Measurements from ENCODE around the gene CST8. TPM values are rescaled to one million over a fixed set of nuclear protein-coding genes. Genes with fewer than 3 reads are reported as not detected.

The CST8 gene
- total RNA-seq, 2 experiments from 2014 or later = not detected

DNA sequence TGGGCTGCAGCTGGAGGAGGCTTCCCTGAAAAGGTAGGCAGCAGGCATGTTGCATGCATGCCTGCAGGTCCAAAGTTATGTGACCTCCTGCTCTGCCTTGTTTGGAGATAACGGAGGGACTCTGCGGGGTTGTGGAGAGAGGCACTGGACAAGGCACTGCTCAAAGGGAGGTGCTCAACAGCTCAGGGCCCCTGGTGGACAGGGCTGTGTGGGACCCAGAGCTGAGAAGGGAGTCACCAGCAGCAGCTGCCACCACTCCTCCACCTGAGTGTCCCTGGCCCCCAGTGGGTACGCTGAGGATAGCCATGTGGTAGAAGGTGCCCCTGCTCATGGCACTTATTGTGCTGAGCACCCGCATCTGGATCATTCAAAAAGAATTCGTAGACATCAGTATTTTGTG, 15.5 kb upstream of the CST8 start:
- no peaks in the 10 kb centered on the region for H3K4me1 ChIP-seq (ENCODE audit: insufficient read depth, low read length, poor library complexity, severe bottlenecking)
- CTCF ChIA-PET (ENCODE audit: unreplicated experiment) = no interaction called here
- H3K9me2 ChIP-seq (ENCODE audit: insufficient read depth, low read length) = no peaks in the 10 kb centered on the region
- H3K9me3 ChIP-seq (ENCODE audit: low read length) = no peaks in the 10 kb centered on the region
- no peaks in the 10 kb centered on the region for H4K20me1 ChIP-seq (ENCODE audit: insufficient read depth, low read length)
- H3K4me2 ChIP-seq (ENCODE audit: low read length) = no peak overlapping the region
- no peak for DNase-seq (ENCODE audit: low spot score)
- H3K4me3 ChIP-seq (ENCODE audit: low read depth, low read length, poor library complexity, severe bottlenecking) = no peak overlapping the region
- no peak overlapping the region for H3K27ac ChIP-seq (ENCODE audit: low read depth, low read length, poor library complexity, severe bottlenecking)
- POLR2A ChIA-PET = no interaction called here
- H3K36me3 ChIP-seq (ENCODE audit: insufficient read depth, low read length) = no peaks in the 10 kb centered on the region
- no TSS peak for BruUV-seq (replicated peaks)
- H2AFZ ChIP-seq (ENCODE audit: low read length) = no peak overlapping the region
- intact Hi-C loops (cut with micrococcal nuclease; ENCODE audit: unreplicated experiment) = no loop called here
- no peaks in the 10 kb centered on the region for H3K79me2 ChIP-seq (ENCODE audit: insufficient read depth, low read depth, low read length)
- TF ChIP-seq, protein P1, sequence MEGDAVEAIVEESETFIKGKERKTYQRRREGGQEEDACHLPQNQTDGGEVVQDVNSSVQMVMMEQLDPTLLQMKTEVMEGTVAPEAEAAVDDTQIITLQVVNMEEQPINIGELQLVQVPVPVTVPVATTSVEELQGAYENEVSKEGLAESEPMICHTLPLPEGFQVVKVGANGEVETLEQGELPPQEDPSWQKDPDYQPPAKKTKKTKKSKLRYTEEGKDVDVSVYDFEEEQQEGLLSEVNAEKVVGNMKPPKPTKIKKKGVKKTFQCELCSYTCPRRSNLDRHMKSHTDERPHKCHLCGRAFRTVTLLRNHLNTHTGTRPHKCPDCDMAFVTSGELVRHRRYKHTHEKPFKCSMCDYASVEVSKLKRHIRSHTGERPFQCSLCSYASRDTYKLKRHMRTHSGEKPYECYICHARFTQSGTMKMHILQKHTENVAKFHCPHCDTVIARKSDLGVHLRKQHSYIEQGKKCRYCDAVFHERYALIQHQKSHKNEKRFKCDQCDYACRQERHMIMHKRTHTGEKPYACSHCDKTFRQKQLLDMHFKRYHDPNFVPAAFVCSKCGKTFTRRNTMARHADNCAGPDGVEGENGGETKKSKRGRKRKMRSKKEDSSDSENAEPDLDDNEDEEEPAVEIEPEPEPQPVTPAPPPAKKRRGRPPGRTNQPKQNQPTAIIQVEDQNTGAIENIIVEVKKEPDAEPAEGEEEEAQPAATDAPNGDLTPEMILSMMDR (conservative IDR thresholded peaks at IDR 0.05; ENCODE audit: low read length) = no peak
- TF ChIP-seq EZH2phosphoT487 (IDR thresholded peaks at IDR 0.05; ENCODE audit: borderline replicate concordance, low read depth, low read length) = no peak

DNA sequence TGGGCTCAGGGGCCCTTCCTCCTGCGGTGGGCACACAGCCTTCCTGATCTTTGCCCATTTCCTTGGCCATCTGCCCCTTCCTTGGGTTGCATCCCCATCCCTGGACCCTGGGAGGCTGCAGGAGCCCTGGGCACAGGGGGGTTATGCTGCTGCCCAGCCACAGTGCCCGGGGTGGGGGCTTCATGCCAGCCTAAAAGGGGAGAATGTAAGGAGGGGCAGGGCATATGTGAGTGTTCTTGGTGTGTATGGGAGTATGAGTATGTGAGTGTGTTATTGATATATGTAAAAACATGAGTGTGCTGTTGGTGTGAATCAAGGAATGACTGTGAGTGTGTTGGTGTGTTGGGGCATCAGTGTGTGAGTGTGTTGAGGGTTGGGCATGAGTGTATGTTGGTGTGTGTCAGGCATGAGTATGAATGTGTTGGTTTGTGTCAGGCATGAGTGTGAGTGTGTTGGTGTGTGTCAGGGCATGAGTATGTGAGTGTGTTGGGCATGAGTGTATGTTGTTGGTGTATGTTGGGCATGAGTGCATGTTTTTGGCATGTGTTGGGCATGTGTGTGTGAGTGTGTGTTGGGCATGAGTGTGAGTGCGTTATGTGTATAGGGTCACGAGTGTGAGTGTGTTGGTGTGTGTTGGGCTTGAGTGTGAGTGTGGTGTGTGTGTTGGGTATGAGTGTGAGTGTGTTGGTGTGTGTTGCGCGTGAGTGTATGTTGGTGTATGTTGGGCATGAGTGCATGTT, 14.7 kb upstream of the CST8 start:
- Histone ChIP-seq H2AFZ (ENCODE audit: low read length) (no peak overlapping the region), H3K4me2 (ENCODE audit: low read length) (no peak overlapping the region), H3K9me3 (ENCODE audit: low read length) (no peaks in the 10 kb centered on the region), H3K9me2 (ENCODE audit: insufficient read depth, low read length) (no peaks in the 10 kb centered on the region), H3K79me2 (ENCODE audit: insufficient read depth, low read depth, low read length) (no peaks in the 10 kb centered on the region), H3K36me3 (ENCODE audit: insufficient read depth, low read length) (no peaks in the 10 kb centered on the region), H3K4me3 (ENCODE audit: low read depth, low read length, poor library complexity, severe bottlenecking) (no peak overlapping the region), H3K27ac (ENCODE audit: low read depth, low read length, poor library complexity, severe bottlenecking) (no peak overlapping the region), H4K20me1 (ENCODE audit: insufficient read depth, low read length) (no peaks in the 10 kb centered on the region), H3K4me1 (ENCODE audit: insufficient read depth, low read length, poor library complexity, severe bottlenecking) (no peaks in the 10 kb centered on the region)
- TF ChIP-seq, protein P1 (conservative IDR thresholded peaks at IDR 0.05; ENCODE audit: low read length) = no peak
- no peak for TF ChIP-seq EZH2phosphoT487 (IDR thresholded peaks at IDR 0.05; ENCODE audit: borderline replicate concordance, low read depth, low read length)
- intact Hi-C loops (cut with micrococcal nuclease; ENCODE audit: unreplicated experiment) = no loop called here
- DNase-seq (ENCODE audit: low spot score) = no peak
- ChIA-PET POLR2A (no interaction called here), CTCF (ENCODE audit: unreplicated experiment) (no interaction called here)
- no TSS peak for BruUV-seq (replicated peaks)

DNA sequence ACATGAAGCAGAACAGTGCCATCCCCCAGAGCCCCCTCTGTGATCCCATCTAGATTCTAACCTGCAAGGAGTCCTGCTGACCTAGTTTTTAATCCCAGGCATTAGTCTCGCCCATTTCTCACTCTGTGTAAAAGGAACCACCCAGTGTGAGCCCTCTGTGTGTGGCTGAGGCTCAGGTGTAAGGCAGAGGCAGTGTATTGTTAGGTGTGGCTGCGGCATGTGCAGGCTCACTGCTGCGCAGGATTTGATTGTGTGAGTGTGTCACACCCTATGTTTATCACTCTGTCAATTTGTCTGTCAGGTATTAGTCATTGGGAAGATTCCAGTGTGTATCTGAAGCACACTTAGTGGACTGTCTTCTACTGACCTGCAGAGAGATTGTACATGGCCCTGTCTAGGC, 13.7 kb upstream of the CST8 start:
- Histone ChIP-seq H3K9me2 (ENCODE audit: insufficient read depth, low read length) (no peaks in the 10 kb centered on the region), H3K4me1 (ENCODE audit: insufficient read depth, low read length, poor library complexity, severe bottlenecking) (no peaks in the 10 kb centered on the region), H2AFZ (ENCODE audit: low read length) (no peak overlapping the region), H3K4me2 (ENCODE audit: low read length) (no peak overlapping the region), H3K36me3 (ENCODE audit: insufficient read depth, low read length) (no peaks in the 10 kb centered on the region), H3K79me2 (ENCODE audit: insufficient read depth, low read depth, low read length) (no peaks in the 10 kb centered on the region), H4K20me1 (ENCODE audit: insufficient read depth, low read length) (no peaks in the 10 kb centered on the region), H3K27ac (ENCODE audit: low read depth, low read length, poor library complexity, severe bottlenecking) (no peak overlapping the region), H3K4me3 (ENCODE audit: low read depth, low read length, poor library complexity, severe bottlenecking) (no peak overlapping the region), H3K9me3 (ENCODE audit: low read length) (no peaks in the 10 kb centered on the region)
- intact Hi-C loops (cut with micrococcal nuclease; ENCODE audit: unreplicated experiment) = no loop called here
- TF ChIP-seq, protein P1 (conservative IDR thresholded peaks at IDR 0.05; ENCODE audit: low read length) = no peak
- CTCF ChIA-PET (ENCODE audit: unreplicated experiment) = no interaction called here
- POLR2A ChIA-PET = no interaction called here
- no TSS peak for BruUV-seq (replicated peaks)
- no peak for DNase-seq (ENCODE audit: low spot score)
